Thyroid gland (tissue), 4 donors: Measurements from ENCODE around the gene NPAT. TPM values are rescaled to one million over a fixed set of nuclear protein-coding genes. Genes with fewer than 3 reads are reported as not detected.

ENCODE experiments used
- DNase-seq, 2 donors: peaks; one replicate each; pipeline ENCODE4 v3.0.0-alpha.2; 2019
- H3K27ac ChIP-seq, 3 donors: fragments of 200-600 bp; sonication (generic); 1 replicate in 2 of 3; 2 replicates in 1 of 3; pipeline ENCODE4 v1.5.1; 2016 to 2019; ENCODE audit warnings: mild to moderate bottlenecking in 1 of 3, moderate library complexity in 1 of 3
- H3K27me3 ChIP-seq: fragments of 200-600 bp; sonication (generic); one replicate; pipeline ENCODE4 v1.5.1; 2019
- H3K36me3 ChIP-seq, 2 donors: fragments of 200-600 bp; sonication (generic); one replicate each; pipeline ENCODE4 v1.5.1; 2016 to 2019
- H3K4me1 ChIP-seq, 2 donors: fragments of 200-600 bp; sonication (generic); one replicate each; pipeline ENCODE4 v1.5.1; 2017 to 2019
- H3K4me3 ChIP-seq, 3 donors: fragments of 200-600 bp; sonication (generic); replicated peaks in 1 of 3; 1 replicate in 2 of 3; 2 replicates in 1 of 3; pipeline ENCODE4 v1.5.1; 2016; ENCODE audit warnings: mild to moderate bottlenecking in 1 of 3
- H3K9me3 ChIP-seq: fragments of 200-600 bp; sonication (generic); one replicate; pipeline ENCODE4 v1.5.1; 2017
- POLR2A ChIP-seq, 2 donors: fragments of 450-650 bp; IDR thresholded peaks; one replicate each; pipeline ENCODE4 v1.6.1; 2017; ENCODE audit warnings: antibody characterized with exemption in 2 of 2, mild to moderate bottlenecking in 2 of 2, moderate library complexity in 1 of 2
- WGBS, 2 donors: methylation state at CpG; one replicate each; pipeline ENCODE4 v1.1.5; 2017; 5-methylcytosine and 5-hydroxymethylcytosine counted together
- intact Hi-C: fragments of 100-400 bp; cut with DNase I; formaldehyde crosslinking; loops from one replicate; pipeline ENCODE4 v1.15.1; 2023
- total RNA-seq, 4 donors: library from RNA; depleted of rRNA; stranded (reverse); fragments of >200 nt; gene quantifications; one replicate each; pipeline ENCODE4 v1.2.3, GENCODE V29; 2016
- TF ChIP-seq, protein P1 (sequence below), 6 experiments: fragments of 200-600 bp in 3 of 6; fragments of 450-650 bp in 3 of 6; sonication (generic) in 3 of 6; IDR thresholded peaks; one replicate each; pipeline ENCODE4 v1.5.1; 2016 to 2019; ENCODE audit warnings: antibody characterized with exemption in 6 of 6, mild to moderate bottlenecking in 2 of 6, inconsistent platforms in 1 of 6, moderate library complexity in 1 of 6

The NPAT gene
- total RNA-seq, 4 donors from 2014 or later: 20.6 to 48.0 (median 27.4) TPM

DNA sequence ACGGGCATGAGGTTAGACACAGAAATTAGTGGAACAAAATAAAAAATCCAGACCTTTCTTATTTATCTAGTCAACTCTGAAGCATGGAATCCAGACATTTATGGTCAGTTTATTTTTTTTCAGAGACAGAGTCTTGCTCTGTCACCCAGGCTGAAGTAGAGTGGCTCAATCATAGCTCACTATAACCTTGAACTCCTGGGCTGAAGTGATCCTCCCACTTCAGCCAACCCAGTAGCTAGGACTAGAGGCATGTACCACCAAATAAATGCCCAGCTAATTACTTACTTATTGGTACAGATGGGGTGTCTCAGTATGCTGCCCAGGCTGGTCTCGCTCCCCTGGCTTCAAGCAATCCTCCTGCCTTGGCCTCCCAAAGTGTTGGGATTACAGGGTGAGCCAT, 8.7 kb downstream of the NPAT start:
- WGBS, 2 donors: 80 to 97% methylated on average over 2 of the region's 2 CpGs
- DNase-seq: no peak
- Histone ChIP-seq H3K27ac (no peak overlapping the region), H3K4me1 (peaks cover 0 to under 1% of the 10 kb centered on the region in 2 donors), H3K36me3 (no peaks in the 10 kb centered on the region), H3K9me3 (no peaks in the 10 kb centered on the region), H3K27me3 (no peaks in the 10 kb centered on the region), H3K4me3 (no peak overlapping the region)
- intact Hi-C loops: no loop called here
- TF ChIP-seq, protein P1, sequence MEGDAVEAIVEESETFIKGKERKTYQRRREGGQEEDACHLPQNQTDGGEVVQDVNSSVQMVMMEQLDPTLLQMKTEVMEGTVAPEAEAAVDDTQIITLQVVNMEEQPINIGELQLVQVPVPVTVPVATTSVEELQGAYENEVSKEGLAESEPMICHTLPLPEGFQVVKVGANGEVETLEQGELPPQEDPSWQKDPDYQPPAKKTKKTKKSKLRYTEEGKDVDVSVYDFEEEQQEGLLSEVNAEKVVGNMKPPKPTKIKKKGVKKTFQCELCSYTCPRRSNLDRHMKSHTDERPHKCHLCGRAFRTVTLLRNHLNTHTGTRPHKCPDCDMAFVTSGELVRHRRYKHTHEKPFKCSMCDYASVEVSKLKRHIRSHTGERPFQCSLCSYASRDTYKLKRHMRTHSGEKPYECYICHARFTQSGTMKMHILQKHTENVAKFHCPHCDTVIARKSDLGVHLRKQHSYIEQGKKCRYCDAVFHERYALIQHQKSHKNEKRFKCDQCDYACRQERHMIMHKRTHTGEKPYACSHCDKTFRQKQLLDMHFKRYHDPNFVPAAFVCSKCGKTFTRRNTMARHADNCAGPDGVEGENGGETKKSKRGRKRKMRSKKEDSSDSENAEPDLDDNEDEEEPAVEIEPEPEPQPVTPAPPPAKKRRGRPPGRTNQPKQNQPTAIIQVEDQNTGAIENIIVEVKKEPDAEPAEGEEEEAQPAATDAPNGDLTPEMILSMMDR (IDR thresholded peaks at IDR 0.05): no peak
- TF ChIP-seq POLR2A (IDR thresholded peaks at IDR 0.05): no peak

DNA sequence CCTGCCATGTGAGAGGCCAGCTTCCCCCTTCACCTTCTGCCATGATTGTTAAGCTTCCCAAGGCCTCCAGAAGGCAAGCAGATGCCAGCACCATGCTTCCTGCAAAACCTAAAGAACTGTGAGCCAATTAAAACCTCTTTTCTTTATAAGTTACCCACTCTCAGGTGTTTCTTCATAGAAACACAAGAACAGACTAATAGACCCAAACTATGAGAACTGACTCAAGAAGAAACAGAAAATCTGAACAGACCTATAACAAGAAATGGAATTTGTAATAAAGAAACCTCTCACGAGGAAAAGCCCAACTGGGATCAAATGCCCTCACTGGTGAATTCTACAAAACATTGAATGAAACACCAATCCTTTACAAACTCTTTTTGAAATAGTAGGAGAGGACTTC, 12.0 kb downstream of the NPAT start:
- peaks cover 3 to 19% of the 10 kb centered on the region in 2 donors for H3K36me3 ChIP-seq
- no peaks in the 10 kb centered on the region for H3K4me1 ChIP-seq
- H3K27me3 ChIP-seq: no peaks in the 10 kb centered on the region
- intact Hi-C loops: no loop called here
- WGBS, 2 donors: 96 to 98% methylated on average over 1 of the region's 1 CpG
- TF ChIP-seq, protein P1 (IDR thresholded peaks at IDR 0.05): no peak
- no peak for TF ChIP-seq POLR2A (IDR thresholded peaks at IDR 0.05)
- no peaks in the 10 kb centered on the region for H3K9me3 ChIP-seq
- H3K27ac ChIP-seq: no peak overlapping the region
- DNase-seq: no peak
- no peak overlapping the region for H3K4me3 ChIP-seq

DNA sequence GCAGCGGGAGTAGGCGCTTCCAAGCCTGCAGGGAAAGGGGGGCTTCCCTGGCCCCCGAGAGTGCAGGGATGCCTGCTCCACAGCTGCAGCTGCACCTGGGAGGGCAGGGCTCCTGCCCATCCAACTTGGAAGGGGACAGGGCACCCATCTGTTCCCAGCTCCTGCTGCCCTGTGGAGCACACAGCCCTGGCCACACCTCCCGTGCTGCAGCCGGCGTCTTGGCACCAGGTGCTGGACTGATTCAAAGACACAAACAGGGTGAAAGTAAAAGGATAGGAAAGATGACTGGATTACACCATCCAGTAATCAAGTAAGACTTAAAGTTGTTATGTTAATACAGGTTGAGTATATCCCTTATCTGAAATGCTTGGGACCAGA, 14.8 kb downstream of the NPAT start:
- peaks cover 3 to 19% of the 10 kb centered on the region in 2 donors for H3K36me3 ChIP-seq
- TF ChIP-seq, protein P1 (IDR thresholded peaks at IDR 0.05): no peak
- TF ChIP-seq POLR2A (IDR thresholded peaks at IDR 0.05): no peak
- no peak overlapping the region for H3K27ac ChIP-seq
- DNase-seq: no peak
- 98 to 100% methylated on average over 5 to 6 of the region's 6 CpGs for WGBS, 2 donors
- H3K4me1 ChIP-seq: no peaks in the 10 kb centered on the region
- H3K4me3 ChIP-seq: no peak overlapping the region
- intact Hi-C loops: no loop called here
- H3K27me3 ChIP-seq: no peaks in the 10 kb centered on the region
- no peaks in the 10 kb centered on the region for H3K9me3 ChIP-seq

DNA sequence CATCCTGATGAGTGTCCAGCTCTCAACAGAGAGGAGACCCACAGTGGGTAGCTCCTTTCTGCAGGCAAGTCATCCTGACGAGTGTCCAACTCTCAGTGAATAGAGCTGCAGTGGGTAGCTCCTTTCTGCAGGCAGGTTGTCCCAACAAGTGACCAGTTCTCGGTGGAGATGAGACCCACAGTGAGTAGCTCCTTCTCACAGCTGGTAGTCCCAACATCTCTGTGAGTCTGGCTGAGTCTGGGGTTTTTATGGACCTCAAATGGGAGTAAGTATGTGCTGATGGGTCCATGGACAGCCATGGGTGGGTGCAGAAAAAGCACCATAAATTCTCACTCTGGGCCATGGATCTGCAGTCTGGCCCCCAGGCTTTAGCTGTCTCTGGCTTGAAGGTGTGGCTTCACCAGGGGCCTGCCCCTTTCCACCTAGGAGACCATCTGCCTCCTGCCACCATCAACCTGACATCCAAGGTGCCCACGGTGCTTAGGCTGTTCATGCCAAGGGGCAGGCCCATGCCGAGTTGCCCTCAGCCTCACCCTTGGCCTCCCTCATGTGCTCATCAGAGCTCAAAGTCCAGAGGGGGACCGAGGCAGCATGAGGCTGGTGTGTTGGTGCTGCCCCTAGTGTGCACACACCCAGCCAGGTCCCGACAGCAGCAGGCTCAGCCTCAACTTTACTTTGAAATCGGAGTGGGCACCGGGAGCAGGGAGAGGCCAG, 15.3 kb downstream of the NPAT start:
- intact Hi-C loops: no loop called here
- DNase-seq: no peak
- H3K4me3 ChIP-seq: no peak overlapping the region
- H3K36me3 ChIP-seq: peaks cover 3 to 19% of the 10 kb centered on the region in 2 donors
- no peak overlapping the region for H3K27ac ChIP-seq
- no peaks in the 10 kb centered on the region for H3K4me1 ChIP-seq
- H3K9me3 ChIP-seq: no peaks in the 10 kb centered on the region
- 94 to 100% methylated on average over 5 to 6 of the region's 8 CpGs for WGBS, 2 donors
- no peaks in the 10 kb centered on the region for H3K27me3 ChIP-seq
- TF ChIP-seq, protein P1 (IDR thresholded peaks at IDR 0.05): no peak
- no peak for TF ChIP-seq POLR2A (IDR thresholded peaks at IDR 0.05)

DNA sequence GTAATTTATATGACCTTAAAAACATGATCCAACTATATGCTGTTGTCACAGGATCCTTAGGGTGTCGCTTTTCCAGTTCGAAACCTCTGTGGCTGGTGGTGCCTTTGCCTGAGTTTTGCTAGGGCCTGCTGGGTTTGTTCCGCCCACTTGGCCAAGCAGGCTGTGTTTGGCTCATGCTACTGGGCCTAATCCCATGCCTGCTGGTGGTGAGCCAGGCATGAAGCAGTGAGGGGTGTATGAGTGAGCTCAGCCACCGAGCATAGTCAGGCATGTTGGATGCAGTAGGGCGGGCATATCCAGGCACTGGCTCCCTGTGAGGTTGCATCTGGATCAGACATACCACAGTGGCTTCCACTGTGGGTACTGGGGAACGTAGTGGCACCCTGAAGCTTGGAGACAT, 16.3 kb downstream of the NPAT start:
- H3K9me3 ChIP-seq: no peaks in the 10 kb centered on the region
- no peaks in the 10 kb centered on the region for H3K27me3 ChIP-seq
- TF ChIP-seq POLR2A (IDR thresholded peaks at IDR 0.05): no peak
- TF ChIP-seq, protein P1 (IDR thresholded peaks at IDR 0.05): no peak
- H3K36me3 ChIP-seq: peaks cover 3 to 19% of the 10 kb centered on the region in 2 donors
- no peak overlapping the region for H3K4me3 ChIP-seq
- no peak for DNase-seq
- no peak overlapping the region for H3K27ac ChIP-seq
- no peaks in the 10 kb centered on the region for H3K4me1 ChIP-seq
- intact Hi-C loops: no loop called here
- WGBS, 2 donors: 94 to 100% methylated on average over 3 to 6 of the region's 6 CpGs
